HEK293 (cell line): Measurements from ENCODE around the gene PSMD2.

Experiments used
- CTCF ChIP-seq: fragments of 450-650 bp; formaldehyde crosslinking; IDR thresholded peaks from 2 replicates; pipeline ENCODE4 v1.5.1; 2016; ENCODE audit warnings: missing biosample characterization, missing genetic modification characterization
- KLF16 ChIP-seq: fragments of 450-650 bp; formaldehyde crosslinking; IDR thresholded peaks from 2 replicates; pipeline ENCODE4 v1.5.1; 2017; ENCODE audit warnings: missing biosample characterization, missing genetic modification characterization
- YY2 ChIP-seq: fragments of 450-650 bp; formaldehyde crosslinking; IDR thresholded peaks from 2 replicates; pipeline ENCODE4 v1.5.1; 2016; ENCODE audit warnings: missing biosample characterization, missing genetic modification characterization
- ZBTB10 ChIP-seq: fragments of 450-650 bp; formaldehyde crosslinking; IDR thresholded peaks from 2 replicates; pipeline ENCODE4 v1.5.1; 2016; ENCODE audit warnings: missing biosample characterization, missing genetic modification characterization
- ZBTB21 ChIP-seq: fragments of 450-650 bp; formaldehyde crosslinking; IDR thresholded peaks from 2 replicates; pipeline ENCODE4 v1.5.1; 2017; ENCODE audit warnings: missing biosample characterization, missing genetic modification characterization
- ZFP69B ChIP-seq: fragments of 450-650 bp; formaldehyde crosslinking; IDR thresholded peaks from 2 replicates; pipeline ENCODE4 v1.5.1; 2016; ENCODE audit warnings: missing biosample characterization, missing genetic modification characterization
- ZNF558 ChIP-seq: fragments of 450-650 bp; formaldehyde crosslinking; IDR thresholded peaks from 2 replicates; pipeline ENCODE4 v1.5.1; 2016; ENCODE audit warnings: missing biosample characterization, missing genetic modification characterization
- ZNF561 ChIP-seq: fragments of 450-650 bp; IDR thresholded peaks from 2 replicates; pipeline ENCODE4 v1.5.1; 2018; ENCODE audit warnings: missing biosample characterization, missing genetic modification characterization, borderline replicate concordance
- ZNF610 ChIP-seq: fragments of 450-650 bp; formaldehyde crosslinking; IDR thresholded peaks from 2 replicates; pipeline ENCODE4 v1.5.1; 2016; ENCODE audit warnings: missing biosample characterization, missing genetic modification characterization, borderline replicate concordance
- ZNF639 ChIP-seq: fragments of 450-650 bp; formaldehyde crosslinking; IDR thresholded peaks from 2 replicates; pipeline ENCODE4 v1.5.1; 2016; ENCODE audit warnings: missing biosample characterization, missing genetic modification characterization
- ZNF664 ChIP-seq: fragments of 450-650 bp; formaldehyde crosslinking; IDR thresholded peaks from 2 replicates; pipeline ENCODE4 v1.5.1; 2016; ENCODE audit warnings: missing biosample characterization, missing genetic modification characterization
- ZNF692 ChIP-seq: fragments of 450-650 bp; formaldehyde crosslinking; IDR thresholded peaks from 2 replicates; pipeline ENCODE4 v1.5.1; 2016; ENCODE audit warnings: missing biosample characterization, missing genetic modification characterization
- ZNF747 ChIP-seq: fragments of 450-650 bp; formaldehyde crosslinking; IDR thresholded peaks from 2 replicates; pipeline ENCODE4 v1.5.1; 2016; ENCODE audit warnings: missing biosample characterization, missing genetic modification characterization

- TF ChIP-seq ZNF664, result no peak
- TF ChIP-seq ZNF561 (tag by site-specific recombination), result no peak
- no peak for TF ChIP-seq ZBTB10 (tag by site-specific recombination)
- no peak for TF ChIP-seq KLF16
- no peak for TF ChIP-seq CTCF (tag by site-specific recombination)
- no peak for TF ChIP-seq ZNF558 (tag by site-specific recombination)
- TF ChIP-seq ZFP69B (tag by site-specific recombination), result no peak
- no peak for TF ChIP-seq ZBTB21
- no peak for TF ChIP-seq ZNF610 (tag by site-specific recombination)
- TF ChIP-seq ZNF747, result no peak
- TF ChIP-seq ZNF692 (tag by site-specific recombination), result no peak
- no peak for TF ChIP-seq YY2
- no peak for TF ChIP-seq ZNF639 (tag by site-specific recombination)
Measured at GRCh38 chr3:184261270-184261853, 37.7 kb upstream of the PSMD2 start, which contains the start of gene CAMK2N2.
